H9 (cell line): ENCODE results near the gene OLIG1. TPM values are rescaled to one million over a fixed set of nuclear protein-coding genes. Genes with fewer than 3 reads are reported as not detected.

Experiments
- DNase-seq: peaks from one replicate; pipeline ENCODE4 v3.0.0-alpha.2; 2017
- H2AFZ ChIP-seq: one replicate; pipeline ENCODE4 v1.6.1; 2013; ENCODE audit warnings: mild to moderate bottlenecking, low read length, control low read depth, moderate library complexity
- H2AK5ac ChIP-seq: 2 replicates; pipeline ENCODE4 v1.6.1; 2013; ENCODE audit warnings: low read length, control low read depth, mixed read lengths; ENCODE audit not compliant: insufficient read length
- H2BK120ac ChIP-seq: one replicate; pipeline ENCODE4 v1.6.1; 2013; ENCODE audit warnings: low read depth, mild to moderate bottlenecking, low read length, control low read depth, inconsistent platforms; ENCODE audit not compliant: poor library complexity, severe bottlenecking
- H2BK12ac ChIP-seq: 2 replicates; pipeline ENCODE4 v1.6.1; 2013; ENCODE audit warnings: low read length, control low read depth, mixed read lengths, low read depth; ENCODE audit not compliant: insufficient read length
- H2BK15ac ChIP-seq: 2 replicates; pipeline ENCODE4 v1.6.1; 2013; ENCODE audit warnings: low read depth, low read length, control low read depth
- H2BK20ac ChIP-seq: one replicate; pipeline ENCODE4 v1.6.1; 2013; ENCODE audit warnings: low read depth, mild to moderate bottlenecking, low read length, control low read depth, inconsistent platforms; ENCODE audit not compliant: poor library complexity, severe bottlenecking
- H2BK5ac ChIP-seq: 2 replicates; pipeline ENCODE4 v1.6.1; 2013; ENCODE audit warnings: low read length, control low read depth, mixed read lengths; ENCODE audit not compliant: insufficient read length
- H3K14ac ChIP-seq: 2 replicates; pipeline ENCODE4 v1.6.1; 2013; ENCODE audit warnings: low read length, control low read depth; ENCODE audit not compliant: insufficient read depth
- H3K18ac ChIP-seq: 2 replicates; pipeline ENCODE4 v1.6.1; 2013; ENCODE audit warnings: low read depth, mild to moderate bottlenecking, mixed read lengths, low read length, control low read depth; ENCODE audit not compliant: insufficient read length
- H3K23ac ChIP-seq: 2 replicates; pipeline ENCODE4 v1.6.1; 2013; ENCODE audit warnings: low read length, control low read depth, mixed read lengths, low read depth; ENCODE audit not compliant: insufficient read length
- H3K23me2 ChIP-seq: 2 replicates; pipeline ENCODE4 v1.6.1; 2013; ENCODE audit warnings: low read depth, mild to moderate bottlenecking, mixed read lengths, low read length, control low read depth; ENCODE audit not compliant: insufficient read length, poor library complexity, severe bottlenecking
- H3K27ac ChIP-seq: 2 replicates; pipeline ENCODE4 v1.5.1; 2013; ENCODE audit warnings: low read length, control low read depth, mixed read lengths, low read depth; ENCODE audit not compliant: insufficient read length
- H3K27me3 ChIP-seq: 2 replicates; pipeline ENCODE4 v1.6.1; 2013; ENCODE audit warnings: low read length, control low read depth, inconsistent platforms; ENCODE audit not compliant: insufficient read depth
- H3K4ac ChIP-seq: 2 replicates; pipeline ENCODE4 v1.6.1; 2013; ENCODE audit warnings: low read depth, mild to moderate bottlenecking, control low read depth, inconsistent platforms, low read length, moderate library complexity
- H3K4me1 ChIP-seq: 2 replicates; pipeline ENCODE4 v1.6.1; 2013; ENCODE audit warnings: low read length, control low read depth, inconsistent platforms; ENCODE audit not compliant: insufficient read depth
- H3K4me2 ChIP-seq: 2 replicates; pipeline ENCODE4 v1.6.1; 2013; ENCODE audit warnings: low read length, control low read depth, mixed read lengths; ENCODE audit not compliant: insufficient read length, insufficient read depth
- H3K56ac ChIP-seq: 2 replicates; pipeline ENCODE4 v1.6.1; 2013; ENCODE audit warnings: low read depth, mild to moderate bottlenecking, mixed read lengths, low read length, control low read depth; ENCODE audit not compliant: insufficient read length
- H3K79me1 ChIP-seq: 2 replicates; pipeline ENCODE4 v1.6.1; 2013; ENCODE audit warnings: low read depth, mild to moderate bottlenecking, moderate library complexity, low read length, control low read depth, inconsistent platforms; ENCODE audit not compliant: insufficient read depth, poor library complexity, severe bottlenecking
- H3K79me2 ChIP-seq: 2 replicates; pipeline ENCODE4 v1.6.1; 2013; ENCODE audit warnings: low read length, control low read depth, inconsistent platforms; ENCODE audit not compliant: insufficient read depth
- H3K9ac ChIP-seq: 2 replicates; pipeline ENCODE4 v1.6.1; 2013; ENCODE audit warnings: low read length, control low read depth, mixed read lengths; ENCODE audit not compliant: insufficient read length; ENCODE audit errors: extremely low read depth
- H3K9me3 ChIP-seq: one replicate; pipeline ENCODE4 v1.6.1; 2013; ENCODE audit warnings: low read depth, low read length, inconsistent platforms; ENCODE audit not compliant: control insufficient read depth
- H3T11ph ChIP-seq: one replicate; pipeline ENCODE4 v1.6.1; 2013; ENCODE audit warnings: mild to moderate bottlenecking, low read length, control low read depth, inconsistent platforms
- H4K20me1 ChIP-seq: one replicate; pipeline ENCODE4 v1.6.1; 2013; ENCODE audit not compliant: control insufficient read depth, insufficient read length, insufficient read depth
- H4K5ac ChIP-seq: 2 replicates; pipeline ENCODE4 v1.6.1; 2013; ENCODE audit warnings: low read depth, mild to moderate bottlenecking, mixed read lengths, low read length, control low read depth; ENCODE audit not compliant: insufficient read length
- H4K8ac ChIP-seq: replicated peaks from 2 replicates; pipeline ENCODE4 v1.6.1; 2013; ENCODE audit warnings: low read length, control low read depth, mixed read lengths, low read depth; ENCODE audit not compliant: insufficient read length
- H4K91ac ChIP-seq: 2 replicates; pipeline ENCODE4 v1.6.1; 2013; ENCODE audit warnings: low read depth, mild to moderate bottlenecking, moderate library complexity, mixed read lengths, low read length, control low read depth; ENCODE audit not compliant: insufficient read length
- H3K27ac Mint-ChIP-seq, 3 experiments: 2 replicates in 2 of 3; 3 replicates in 1 of 3; pipeline ENCODE4 v1.8.0; 2020 to 2021; ENCODE audit warnings: mixed read lengths in 3 of 3, mild to moderate bottlenecking in 1 of 3, moderate library complexity in 1 of 3
- H3K27me3 Mint-ChIP-seq: 2 replicates; pipeline ENCODE4 v1.8.0; 2021; ENCODE audit warnings: low read depth, mild to moderate bottlenecking, moderate library complexity, mixed read lengths
- H3K36me3 Mint-ChIP-seq, 3 experiments: 2 replicates in 2 of 3; 3 replicates in 1 of 3; pipeline ENCODE4 v1.8.0; 2020 to 2021; ENCODE audit warnings: low read depth in 3 of 3, mixed read lengths in 3 of 3; ENCODE audit not compliant: insufficient read depth in 1 of 3
- H3K4me1 Mint-ChIP-seq, 2 experiments: 2 replicates each; pipeline ENCODE4 v1.8.0; 2020; ENCODE audit warnings: mixed read lengths in 2 of 2
- H3K4me3 Mint-ChIP-seq, 2 experiments: 2 replicates in 1 of 2; 3 replicates in 1 of 2; pipeline ENCODE4 v1.8.0; 2020 to 2021; ENCODE audit warnings: mild to moderate bottlenecking in 2 of 2, mixed read lengths in 2 of 2, moderate library complexity in 1 of 2
- H3K9me3 Mint-ChIP-seq, 2 experiments: 2 replicates in 1 of 2; 3 replicates in 1 of 2; pipeline ENCODE4 v1.8.0; 2020; ENCODE audit warnings: mild to moderate bottlenecking in 2 of 2, mixed read lengths in 2 of 2, moderate library complexity in 1 of 2
- whole genome bisulfite sequencing: extraction: QIAGEN DNeasy Blood & Tissue Kit; methylation state at CpG from one replicate; pipeline ENCODE4 v1.1.7; 2013; ENCODE audit warnings: missing lambda C conversion rate, low lambda C conversion rate, mixed read lengths; ENCODE audit not compliant: insufficient read length; ENCODE audit errors: extremely low coverage; 5-methylcytosine and 5-hydroxymethylcytosine counted together
- total RNA-seq: library from RNA; stranded (reverse); gene quantifications from 2 replicates; pipeline ENCODE4 v1.2.1, GENCODE V29; 2021
- TF ChIP-seq, protein P1 (sequence below): fragments of 200-600 bp; sonication (generic); conservative IDR thresholded peaks from 3 replicates; pipeline ENCODE4 v1.8.0; 2021; ENCODE audit warnings: antibody characterized with exemption, mild to moderate bottlenecking

The OLIG1 gene
- total RNA-seq, 1 experiment from 2014 or later: 0.31 TPM

DNA sequence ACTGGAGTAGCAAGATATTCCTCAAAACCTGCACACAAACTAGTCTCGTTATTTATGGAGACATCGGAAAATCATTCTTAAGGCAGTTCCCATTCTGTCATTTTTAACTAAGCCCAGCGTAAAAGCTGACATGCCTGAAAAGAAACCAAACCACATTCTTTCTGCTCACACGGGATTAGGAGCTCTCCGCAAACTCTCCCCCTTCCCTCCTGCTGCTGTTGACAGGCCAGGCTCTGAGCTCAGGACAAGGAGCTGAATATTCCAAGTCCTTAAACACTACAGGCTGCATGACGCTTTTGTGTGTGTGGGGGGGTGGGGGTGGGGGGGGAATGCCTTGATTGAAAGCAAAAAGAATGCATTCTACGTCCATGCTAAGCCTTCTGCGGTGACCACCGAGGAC lies 5.2 kb downstream of the OLIG1 start:
- Mint-ChIP-seq H3K4me3 (peak overlapping the region; percentile 19 to 46; a peak in 4 of 5 replicates), H3K27me3 (peaks cover 82% of the 10 kb centered on the region), H3K4me1 (peaks cover 55 to 66% of the 10 kb centered on the region in 2 experiments), H3K27ac (peak overlapping the region in 1 of 3 experiments; percentile 32; a peak in 1 of 7 replicates), H3K9me3 (no peaks in the 10 kb centered on the region; a peak in 2 of 5 replicates), H3K36me3 (no peaks in the 10 kb centered on the region)
- no peaks in the 10 kb centered on the region for H4K20me1 ChIP-seq
- no peak overlapping the region for H2AFZ ChIP-seq
- WGBS: no CpG with 5 or more reads among the region's 9 CpGs
- TF ChIP-seq, protein P1, sequence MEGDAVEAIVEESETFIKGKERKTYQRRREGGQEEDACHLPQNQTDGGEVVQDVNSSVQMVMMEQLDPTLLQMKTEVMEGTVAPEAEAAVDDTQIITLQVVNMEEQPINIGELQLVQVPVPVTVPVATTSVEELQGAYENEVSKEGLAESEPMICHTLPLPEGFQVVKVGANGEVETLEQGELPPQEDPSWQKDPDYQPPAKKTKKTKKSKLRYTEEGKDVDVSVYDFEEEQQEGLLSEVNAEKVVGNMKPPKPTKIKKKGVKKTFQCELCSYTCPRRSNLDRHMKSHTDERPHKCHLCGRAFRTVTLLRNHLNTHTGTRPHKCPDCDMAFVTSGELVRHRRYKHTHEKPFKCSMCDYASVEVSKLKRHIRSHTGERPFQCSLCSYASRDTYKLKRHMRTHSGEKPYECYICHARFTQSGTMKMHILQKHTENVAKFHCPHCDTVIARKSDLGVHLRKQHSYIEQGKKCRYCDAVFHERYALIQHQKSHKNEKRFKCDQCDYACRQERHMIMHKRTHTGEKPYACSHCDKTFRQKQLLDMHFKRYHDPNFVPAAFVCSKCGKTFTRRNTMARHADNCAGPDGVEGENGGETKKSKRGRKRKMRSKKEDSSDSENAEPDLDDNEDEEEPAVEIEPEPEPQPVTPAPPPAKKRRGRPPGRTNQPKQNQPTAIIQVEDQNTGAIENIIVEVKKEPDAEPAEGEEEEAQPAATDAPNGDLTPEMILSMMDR: no peak
- H3K9me3 ChIP-seq: no peaks in the 10 kb centered on the region
- no peaks in the 10 kb centered on the region for H3K79me1 ChIP-seq
- H3K23me2 ChIP-seq: peaks cover 12% of the 10 kb centered on the region
- H3K14ac ChIP-seq: no peak overlapping the region
- H3K27ac ChIP-seq: no peak overlapping the region
- no peak overlapping the region for H3K9ac ChIP-seq
- no peak overlapping the region for H3K56ac ChIP-seq
- no peak overlapping the region for H2BK20ac ChIP-seq
- no peaks in the 10 kb centered on the region for H3K79me2 ChIP-seq
- H3T11ph ChIP-seq: no peak overlapping the region
- peaks cover 47% of the 10 kb centered on the region for H3K27me3 ChIP-seq
- H2BK15ac ChIP-seq: no peak overlapping the region
- H2AK5ac ChIP-seq: no peak overlapping the region
- H3K4me1 ChIP-seq: peaks cover 23% of the 10 kb centered on the region
- H2BK12ac ChIP-seq: no peak overlapping the region
- no peak overlapping the region for H4K91ac ChIP-seq
- H2BK5ac ChIP-seq: no peak overlapping the region
- no peak overlapping the region for H2BK120ac ChIP-seq
- peak; percentile 62 for DNase-seq
- no peak overlapping the region for H3K4ac ChIP-seq
- H3K18ac ChIP-seq: no peak overlapping the region
- no peak overlapping the region for H4K8ac ChIP-seq
- peak overlapping the region; percentile 19 for H3K4me2 ChIP-seq
- no peak overlapping the region for H3K23ac ChIP-seq
- H4K5ac ChIP-seq: no peak overlapping the region
